ENCODE results near the gene LOC128125822.

GRCh38 chr6:63553208-63553607 lies 19.1 kb upstream of the LOC128125822 start:
- TF ChIP-seq CTCF (IDR thresholded peaks at IDR 0.05): no peak
- TF ChIP-seq POLR2AphosphoS5 (IDR thresholded peaks at IDR 0.05): no peak
- no peak for TF ChIP-seq POLR2A (IDR thresholded peaks at IDR 0.05)
- no peak for TF ChIP-seq EP300 (IDR thresholded peaks at IDR 0.05)
